Ishikawa (cell line): ENCODE results near the gene RHOT2.

Source experiments
- CEBPB ChIP-seq: IDR thresholded peaks from 2 replicates; pipeline ENCODE4 v1.6.1; 2012
- CREB1 ChIP-seq: IDR thresholded peaks from 2 replicates; pipeline ENCODE4 v1.6.1; 2012; ENCODE audit warnings: low read depth
- EGR1 ChIP-seq: IDR thresholded peaks from 2 replicates; pipeline ENCODE4 v1.6.1; 2012
- EP300 ChIP-seq: IDR thresholded peaks from 2 replicates; pipeline ENCODE4 v1.6.1; 2012; ENCODE audit warnings: borderline replicate concordance
- FOXM1 ChIP-seq: IDR thresholded peaks from 2 replicates; pipeline ENCODE4 v1.6.1; 2012; ENCODE audit warnings: low read depth, borderline replicate concordance
- MAX ChIP-seq: IDR thresholded peaks from 2 replicates; pipeline ENCODE4 v1.6.1; 2012
- NFIC ChIP-seq: IDR thresholded peaks from 2 replicates; pipeline ENCODE4 v1.6.1; 2012
- RAD21 ChIP-seq: IDR thresholded peaks from 2 replicates; pipeline ENCODE4 v1.6.1; 2012; ENCODE audit warnings: low read depth
- REST ChIP-seq: IDR thresholded peaks from 2 replicates; pipeline ENCODE4 v1.6.1; 2012; ENCODE audit warnings: low read depth, mild to moderate bottlenecking
- TAF1 ChIP-seq: IDR thresholded peaks from 2 replicates; pipeline ENCODE4 v1.6.1; 2012; ENCODE audit warnings: low read depth, mild to moderate bottlenecking
- TCF12 ChIP-seq: IDR thresholded peaks from 2 replicates; pipeline ENCODE4 v1.6.1; 2012; ENCODE audit warnings: low read depth
- TEAD4 ChIP-seq: IDR thresholded peaks from 2 replicates; pipeline ENCODE4 v1.6.1; 2012
- USF1 ChIP-seq: IDR thresholded peaks from 2 replicates; pipeline ENCODE4 v1.6.1; 2012
- YY1 ChIP-seq: IDR thresholded peaks from 2 replicates; pipeline ENCODE4 v1.6.1; 2012; ENCODE audit warnings: low read depth
- ZBTB7A ChIP-seq: IDR thresholded peaks from 2 replicates; pipeline ENCODE4 v1.6.1; 2012; ENCODE audit warnings: low read depth

Gene RHOT2

GRCh38 chr16:677316-678190 lies 9.6 kb downstream of the RHOT2 start:
- TF ChIP-seq FOXM1 = no peak
- no peak for TF ChIP-seq REST
- TF ChIP-seq CREB1 = no peak
- TF ChIP-seq ZBTB7A = no peak
- no peak for TF ChIP-seq CEBPB
- no peak for TF ChIP-seq EP300
- TF ChIP-seq TEAD4 = no peak
- TF ChIP-seq TAF1 = no peak
- no peak for TF ChIP-seq TCF12
- TF ChIP-seq RAD21 = no peak
- TF ChIP-seq USF1 = no peak

GRCh38 chr16:678209-678857 lies 10.4 kb downstream of the RHOT2 start:
- TF ChIP-seq TEAD4 = no peak
- TF ChIP-seq CEBPB = no peak
- no peak for TF ChIP-seq YY1
- no peak for TF ChIP-seq USF1
- no peak for TF ChIP-seq TAF1
- TF ChIP-seq NFIC = no peak
- TF ChIP-seq FOXM1 = no peak

GRCh38 chr16:678858-679813 lies 11.2 kb downstream of the RHOT2 start:
- TF ChIP-seq CREB1 (no peak), MAX (peak; percentile 87), NFIC (no peak; the same call in 1 of the 2 replicates), USF1 (peak; percentile 69), TCF12 (peak; percentile 32; the same call in 1 of the 2 replicates), REST (no peak), TEAD4 (no peak), CEBPB (no peak), TAF1 (peak; percentile 34; the same call in 1 of the 2 replicates), EP300 (no peak), ZBTB7A (peak; percentile 79), EGR1 (no peak), RAD21 (no peak), FOXM1 (no peak), YY1 (peak; percentile 69; the same call in 1 of the 2 replicates)

GRCh38 chr16:679814-680624 lies 12.1 kb downstream of the RHOT2 start, which contains the start of gene STUB1:
TSS of gene STUB1 (plus strand) at chr16:680410. CDS start at chr16:680526, 116 bp downstream.
- TF ChIP-seq TAF1 = peak; percentile 77
- no peak for TF ChIP-seq EP300
- TF ChIP-seq CREB1 = no peak
- TF ChIP-seq TCF12 = no peak
- TF ChIP-seq EGR1 = peak; percentile 69
- no peak for TF ChIP-seq RAD21
- TF ChIP-seq ZBTB7A = peak; percentile 72; the same call in 1 of the 2 replicates
- no peak for TF ChIP-seq FOXM1
- 0 out of 2 replicates have a peak, but pooled peaks have one; percentile 20 for TF ChIP-seq TEAD4
- TF ChIP-seq REST = no peak
- no peak for TF ChIP-seq USF1
- peak; percentile 66 for TF ChIP-seq MAX
- TF ChIP-seq NFIC = no peak
- no peak for TF ChIP-seq CEBPB
